HG02678 (cell line): ENCODE measurements around the gene RANBP9.

ENCODE experiments used
- ATAC-seq: cut with Tn5 transposase; IDR thresholded peaks from one replicate; pipeline ENCODE4 v1.9.1; 2021; ENCODE audit warnings: mild to moderate bottlenecking, moderate library complexity; ENCODE audit not compliant: unreplicated experiment

Gene RANBP9

DNA sequence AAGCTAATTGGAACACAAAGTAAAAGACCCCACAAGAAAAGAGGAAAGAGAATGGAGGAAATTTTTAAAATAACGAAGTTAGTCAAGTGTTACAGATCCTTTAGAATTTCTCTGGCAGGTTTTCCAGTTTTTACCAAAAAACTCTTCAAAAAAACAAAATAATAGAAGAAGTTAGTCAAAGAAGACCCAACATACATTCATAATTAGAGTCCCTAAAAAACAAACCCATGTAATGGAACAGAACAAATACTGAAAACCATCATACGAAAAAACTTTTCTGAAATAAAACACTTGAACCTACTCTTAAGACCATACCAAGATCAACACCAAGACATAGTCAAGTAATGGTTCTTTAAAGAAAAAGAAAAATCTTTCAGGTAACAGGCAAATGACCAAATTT, 31.6 kb downstream of the RANBP9 start:
- no peak for ATAC-seq

DNA sequence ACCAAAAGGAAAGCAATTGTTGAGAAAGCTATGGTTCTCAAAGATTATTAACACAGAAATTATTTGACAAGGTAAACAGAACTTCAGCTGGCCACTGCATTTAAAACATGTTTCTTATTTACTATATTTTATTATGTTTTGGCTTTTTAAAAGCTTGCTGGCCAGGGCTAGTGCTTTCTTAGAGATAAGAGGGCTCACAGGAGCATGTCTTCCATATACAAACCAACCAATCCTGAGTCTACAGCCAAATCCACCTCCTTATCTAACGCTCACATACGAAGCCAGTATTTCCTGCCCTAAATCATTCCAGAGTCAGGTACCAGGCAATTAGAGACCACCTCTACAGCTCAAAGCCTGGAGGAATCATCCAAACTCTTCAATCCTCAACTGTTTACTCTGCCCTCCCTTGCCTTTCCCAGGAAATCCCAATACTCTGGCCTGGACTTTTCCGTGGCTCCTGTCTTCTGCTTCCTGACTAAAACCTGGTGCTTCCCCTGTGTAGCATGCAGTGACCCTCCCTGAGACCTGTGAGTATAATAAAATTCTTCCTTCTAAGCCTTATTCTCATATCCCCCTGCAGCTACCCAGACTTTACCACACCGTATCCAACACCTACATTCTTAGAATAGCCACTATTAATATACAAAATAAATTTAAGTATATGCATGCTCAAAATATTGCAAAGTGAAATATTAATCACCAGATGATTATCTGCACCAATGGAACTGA, 33.2 kb downstream of the RANBP9 start:
- ATAC-seq: no peak

DNA sequence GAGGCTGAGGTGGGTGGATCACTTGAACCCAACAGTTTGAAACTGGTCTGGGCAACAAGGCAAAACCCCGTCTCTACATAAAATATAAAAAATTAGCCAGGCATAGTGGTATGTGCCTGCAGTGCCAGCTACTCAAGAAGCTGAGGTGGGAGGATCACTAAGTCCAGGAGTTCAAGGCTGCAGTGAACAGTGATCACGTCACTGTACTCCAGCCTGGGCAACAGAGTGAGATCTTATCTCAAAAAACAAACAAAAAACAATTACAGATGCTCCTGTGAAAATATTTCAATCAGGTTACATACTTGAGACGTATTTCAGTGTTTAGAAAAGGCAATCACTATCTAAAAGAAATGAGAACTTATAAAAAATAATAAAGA, 33.8 kb downstream of the RANBP9 start:
- ATAC-seq: no peak

DNA sequence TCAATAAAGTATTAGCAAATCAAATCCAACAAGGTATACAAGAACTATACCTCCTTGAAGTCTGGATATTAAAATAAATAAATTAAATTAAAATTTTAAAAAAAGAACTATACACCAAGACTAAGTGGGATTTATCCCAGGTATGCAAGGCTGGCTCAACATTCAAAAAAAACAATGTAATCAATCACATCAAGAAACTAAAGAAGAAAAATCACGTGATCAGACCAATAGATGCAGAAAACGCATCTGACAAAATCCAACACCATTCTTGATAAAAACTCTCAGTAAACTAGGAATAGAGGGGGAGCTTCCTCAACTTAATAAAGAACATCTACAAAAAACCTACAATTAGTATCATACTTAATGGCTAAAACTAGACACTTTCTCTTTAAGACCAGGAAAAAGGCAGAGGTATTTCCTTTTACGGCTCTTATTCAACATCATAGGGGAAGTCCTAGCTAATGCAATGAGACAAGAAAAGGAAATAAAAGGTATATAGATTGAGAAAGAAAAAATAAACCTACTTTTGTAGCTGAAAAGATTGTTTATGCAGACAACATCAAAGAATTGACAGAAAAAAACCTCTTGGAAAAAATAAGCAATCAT, 35.0 kb downstream of the RANBP9 start:
- ATAC-seq: no peak

DNA sequence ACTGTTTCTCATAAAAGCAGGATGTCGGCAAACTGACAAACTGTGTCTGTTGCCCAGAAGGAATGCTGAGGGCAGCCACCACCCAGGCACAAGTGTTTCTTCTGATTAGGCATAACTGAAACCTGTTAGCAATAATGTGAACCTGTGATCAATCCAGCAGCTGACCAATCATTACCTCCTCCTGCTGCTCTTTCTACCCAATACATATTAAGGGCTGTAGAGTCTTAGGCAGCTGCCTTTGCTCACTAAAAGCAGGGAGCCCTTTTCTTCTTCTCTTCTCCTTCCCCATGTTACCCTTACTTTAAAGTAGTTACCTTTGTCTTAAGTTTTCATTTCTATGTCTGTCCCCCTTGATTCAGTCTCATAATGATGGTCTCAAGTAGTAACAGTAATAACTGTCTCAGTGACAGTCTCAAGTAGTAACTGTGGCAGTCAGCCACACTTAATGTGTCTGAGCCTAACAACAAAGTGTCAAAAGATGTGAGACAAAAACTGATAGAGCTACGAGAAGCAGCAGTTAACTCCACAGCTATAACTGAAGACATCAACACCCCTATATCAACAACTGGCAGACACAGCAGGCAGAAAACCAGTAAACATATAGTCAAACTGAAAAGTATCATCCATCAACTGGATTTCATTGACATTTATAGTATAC, 37.0 kb downstream of the RANBP9 start:
- ATAC-seq: no peak

DNA sequence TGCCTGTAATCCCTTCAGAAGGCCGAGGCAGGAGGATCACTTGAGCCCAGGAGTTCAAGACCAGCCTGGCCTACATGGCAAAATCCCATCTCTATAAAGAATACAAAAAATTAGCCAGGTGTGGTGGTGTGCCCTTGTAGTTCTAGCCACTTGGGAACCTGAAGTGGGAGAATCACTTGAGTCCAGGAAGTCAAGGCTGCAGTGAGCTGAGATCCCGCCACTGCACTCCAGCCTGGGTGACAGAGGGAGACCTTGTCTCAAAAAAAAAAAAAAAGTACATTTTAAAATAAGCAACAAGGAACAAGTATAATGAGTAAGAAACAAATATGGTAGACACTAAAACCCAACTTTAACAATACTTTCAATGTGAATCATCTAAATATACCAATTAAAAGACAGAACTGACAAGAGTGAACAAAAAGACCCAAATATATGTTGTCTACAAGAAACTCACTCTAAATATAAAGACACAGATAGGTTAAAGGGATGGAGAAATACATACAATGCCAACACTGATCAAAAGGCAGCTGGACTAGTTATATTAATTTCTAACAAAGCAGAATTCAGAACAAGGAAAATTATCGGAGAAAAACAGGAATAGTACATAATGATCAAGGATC, 37.7 kb downstream of the RANBP9 start:
- no peak for ATAC-seq

DNA sequence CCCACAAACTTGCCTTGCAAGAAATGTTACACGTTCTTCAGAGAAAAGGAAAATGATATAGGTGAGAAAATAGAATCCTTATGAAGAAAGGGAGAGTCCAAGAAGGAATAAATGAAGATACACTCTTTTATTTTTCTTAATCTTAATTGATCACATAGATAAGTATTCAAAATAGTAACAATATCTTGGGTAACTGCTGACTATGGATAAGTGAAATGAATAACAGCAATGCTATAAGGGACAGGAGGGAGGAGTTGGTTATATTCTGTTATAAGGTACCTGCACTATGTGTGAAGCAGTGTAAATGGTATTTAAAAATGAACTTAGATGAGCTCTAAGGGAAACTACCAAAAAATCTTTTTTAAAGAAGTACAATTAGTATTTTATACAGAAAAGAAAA, 38.3 kb downstream of the RANBP9 start:
- ATAC-seq: no peak

DNA sequence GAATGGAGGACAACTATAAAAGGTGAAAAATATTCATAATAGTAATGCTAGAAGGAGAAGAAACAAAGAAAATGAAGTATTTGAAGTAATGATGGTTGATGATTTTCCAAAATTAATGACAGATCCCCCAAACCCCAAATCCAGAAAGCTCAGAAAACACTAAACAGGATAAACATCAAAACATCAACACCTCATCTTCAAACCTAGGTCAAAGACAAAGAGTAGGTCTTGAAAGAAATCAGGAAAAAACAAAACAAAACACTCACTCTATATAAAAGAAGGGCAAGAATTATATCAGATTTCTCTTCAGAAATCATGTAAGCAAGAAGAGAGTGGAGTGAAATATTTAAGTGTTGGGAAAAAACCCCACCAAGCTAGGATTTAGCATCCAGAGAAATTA, 38.7 kb downstream of the RANBP9 start:
- no peak for ATAC-seq

DNA sequence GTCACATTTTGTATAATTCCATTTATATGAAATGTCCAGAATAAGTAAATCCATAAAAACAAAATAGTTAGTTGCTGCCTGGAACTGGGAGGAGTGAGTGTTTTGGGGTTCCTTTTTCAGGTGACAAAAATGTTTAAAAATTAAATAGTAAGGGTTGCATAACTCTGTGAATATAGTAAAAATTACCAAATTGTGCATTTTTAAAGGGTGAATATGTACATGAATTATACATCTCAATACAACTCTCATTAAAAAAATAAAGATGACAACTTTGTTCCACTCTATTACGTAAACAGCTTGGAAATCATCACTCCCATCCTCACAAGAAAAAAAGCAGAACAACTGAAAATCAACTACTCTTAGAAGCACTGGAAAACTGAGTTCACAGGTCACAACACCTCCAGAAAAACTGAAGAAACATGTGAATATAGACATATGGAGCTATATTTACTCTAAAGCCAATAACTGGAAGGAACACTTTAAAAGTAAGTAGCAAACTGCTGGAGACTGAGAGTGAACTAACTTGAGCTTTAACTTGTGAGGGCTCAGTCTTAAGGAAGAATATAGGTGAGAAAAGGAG, 40.0 kb downstream of the RANBP9 start:
- no peak for ATAC-seq

DNA sequence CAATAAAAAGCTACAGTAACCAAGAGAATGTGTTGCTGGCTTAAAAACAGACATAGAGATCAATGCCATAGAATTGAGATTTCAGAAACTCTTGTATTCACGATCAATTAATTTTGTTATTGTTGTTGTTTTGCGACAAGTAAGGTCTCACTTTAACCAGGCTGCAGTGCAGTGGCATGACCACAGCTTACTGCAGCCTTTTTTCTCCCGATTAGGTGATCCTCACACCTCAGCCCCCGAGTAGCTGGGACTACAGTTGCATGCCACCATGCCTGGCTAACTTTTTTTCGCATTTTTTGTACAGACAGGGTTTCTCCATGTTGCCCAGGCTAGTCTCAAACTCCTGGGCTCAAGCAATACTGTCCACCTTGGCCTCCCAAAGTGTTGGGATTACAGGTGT, 42.2 kb downstream of the RANBP9 start:
- no peak for ATAC-seq

DNA sequence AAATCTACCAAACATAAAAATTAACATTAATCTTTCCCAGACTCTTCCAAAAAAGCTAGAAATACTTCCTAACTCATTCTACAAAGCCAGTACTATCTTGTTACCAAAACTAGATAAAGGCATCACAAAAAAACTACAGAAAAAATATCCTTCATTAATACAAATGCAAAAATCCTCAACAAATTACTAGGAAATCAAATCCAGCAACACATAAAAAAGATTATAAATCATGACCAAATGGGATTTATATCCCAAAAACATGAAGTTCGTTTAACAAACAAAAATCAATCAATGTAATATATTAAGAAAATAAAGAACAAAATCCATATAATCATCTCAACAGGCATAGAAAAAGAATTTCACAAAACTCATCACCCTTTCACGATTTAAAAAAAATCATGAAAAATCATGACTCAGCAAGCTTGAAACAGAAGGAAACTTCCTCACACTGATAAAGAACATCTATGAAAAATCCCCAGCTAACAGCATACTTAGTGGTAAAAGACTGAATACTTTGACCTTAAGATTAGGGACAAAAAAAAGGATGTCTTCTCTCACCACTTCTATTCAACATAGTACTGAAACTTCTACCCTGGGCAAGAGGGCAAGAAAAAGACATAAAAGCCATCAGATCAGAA, 43.2 kb downstream of the RANBP9 start:
- ATAC-seq: no peak

DNA sequence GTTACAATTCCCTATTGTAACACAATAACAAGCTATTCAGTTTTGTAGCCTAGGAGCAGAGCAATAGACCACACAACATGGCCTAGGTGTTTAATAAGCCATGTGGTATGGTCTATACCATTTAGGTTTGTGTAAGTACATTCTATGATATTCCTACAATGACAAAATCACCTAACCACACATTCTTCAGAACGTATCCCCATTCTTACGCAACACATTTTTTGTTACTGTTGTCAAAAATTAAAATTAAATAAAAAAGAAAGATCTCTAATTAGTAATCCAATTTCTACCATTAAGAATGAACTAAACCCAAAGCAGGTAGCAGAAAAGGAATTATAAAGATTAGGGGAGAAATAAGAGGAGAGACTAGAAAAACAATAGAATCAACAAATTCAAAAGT, 44.0 kb downstream of the RANBP9 start:
- no peak for ATAC-seq

DNA sequence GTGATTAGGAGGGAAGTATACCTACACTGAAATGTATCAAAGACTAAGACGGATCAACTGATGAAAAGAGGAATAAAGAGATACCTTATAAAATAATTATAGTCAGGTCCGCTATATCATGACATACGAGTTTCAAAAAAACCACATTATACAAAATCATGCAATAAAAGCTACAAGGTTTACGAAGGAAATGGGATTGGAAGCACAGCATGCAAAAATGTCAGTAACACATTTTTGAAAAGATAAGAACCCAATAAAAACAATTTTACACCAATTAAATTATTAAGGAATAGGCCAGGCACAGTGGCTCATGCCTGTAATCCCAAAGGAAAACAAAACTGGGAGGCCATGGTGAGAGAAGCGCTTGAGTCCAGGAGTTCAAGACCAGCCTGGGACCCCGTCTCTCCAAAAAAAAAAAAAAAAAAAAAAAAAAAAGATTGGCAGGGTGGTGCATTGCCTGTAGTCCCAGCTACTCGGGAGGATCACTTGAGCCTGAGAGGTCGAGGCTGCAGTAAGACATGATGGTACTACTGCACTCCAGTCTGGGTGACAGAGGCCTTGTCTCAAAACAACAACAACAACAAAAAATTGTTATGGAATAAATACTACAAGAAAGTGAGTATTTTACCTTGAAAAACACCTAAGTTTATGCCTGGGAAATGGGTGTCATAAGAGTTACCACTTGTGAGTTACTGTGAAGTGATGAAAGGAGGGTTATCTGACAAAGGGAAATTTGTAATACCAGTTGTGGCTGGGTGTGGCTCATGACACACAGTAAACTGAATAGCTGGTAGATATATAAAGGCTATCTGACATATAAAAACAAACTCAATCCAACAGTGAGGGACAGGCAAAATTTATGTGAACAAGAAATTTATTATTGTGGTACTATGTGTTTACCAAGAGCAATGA, 45.2 kb downstream of the RANBP9 start:
- no peak for ATAC-seq

DNA sequence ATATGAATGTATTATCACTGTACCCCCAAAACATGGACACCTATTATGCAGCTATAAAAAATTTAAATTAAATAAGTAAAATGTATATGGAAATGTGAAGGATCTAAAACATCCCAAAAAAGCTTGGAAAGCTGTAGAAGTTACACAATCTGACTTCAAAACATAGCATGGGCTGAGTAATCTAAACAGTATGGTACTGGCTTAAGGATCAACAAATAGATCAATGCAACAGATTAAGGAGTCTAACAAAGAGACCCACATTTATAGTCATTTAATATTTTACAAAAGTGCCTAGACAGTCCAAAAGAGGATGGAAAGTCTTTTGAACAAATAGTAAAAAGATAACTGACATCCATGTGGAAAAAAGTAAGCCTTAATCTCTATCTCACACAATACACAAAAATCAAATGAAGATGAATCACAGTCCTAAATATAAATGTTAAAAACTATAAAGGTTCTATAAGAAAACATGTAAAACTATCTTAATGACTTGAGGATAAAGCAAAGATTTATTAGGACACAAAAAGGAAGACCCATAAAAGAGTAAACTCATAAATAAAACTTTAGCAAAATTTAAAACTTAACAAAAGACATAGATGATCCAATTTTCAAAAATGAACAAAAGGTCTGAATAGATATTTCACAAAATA, 46.8 kb downstream of the RANBP9 start:
- no peak for ATAC-seq

DNA sequence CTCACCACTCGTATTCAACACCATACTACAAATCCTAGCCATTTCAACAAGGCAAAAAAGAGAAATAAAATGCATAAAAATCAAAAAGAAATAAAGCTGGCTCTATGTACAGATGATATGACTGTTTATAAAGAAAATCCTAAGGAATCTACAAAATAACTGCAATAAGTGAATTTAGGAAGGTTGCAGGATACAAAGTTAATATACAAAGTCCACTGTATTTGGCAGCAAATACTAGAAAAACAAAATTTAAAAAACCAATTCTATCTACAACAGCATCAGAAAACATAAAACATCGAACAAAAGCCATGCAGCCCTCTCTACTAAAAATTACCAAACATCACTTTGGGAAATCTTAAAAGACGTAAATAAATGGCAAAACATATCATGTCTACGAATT, 47.6 kb downstream of the RANBP9 start:
- ATAC-seq: no peak

DNA sequence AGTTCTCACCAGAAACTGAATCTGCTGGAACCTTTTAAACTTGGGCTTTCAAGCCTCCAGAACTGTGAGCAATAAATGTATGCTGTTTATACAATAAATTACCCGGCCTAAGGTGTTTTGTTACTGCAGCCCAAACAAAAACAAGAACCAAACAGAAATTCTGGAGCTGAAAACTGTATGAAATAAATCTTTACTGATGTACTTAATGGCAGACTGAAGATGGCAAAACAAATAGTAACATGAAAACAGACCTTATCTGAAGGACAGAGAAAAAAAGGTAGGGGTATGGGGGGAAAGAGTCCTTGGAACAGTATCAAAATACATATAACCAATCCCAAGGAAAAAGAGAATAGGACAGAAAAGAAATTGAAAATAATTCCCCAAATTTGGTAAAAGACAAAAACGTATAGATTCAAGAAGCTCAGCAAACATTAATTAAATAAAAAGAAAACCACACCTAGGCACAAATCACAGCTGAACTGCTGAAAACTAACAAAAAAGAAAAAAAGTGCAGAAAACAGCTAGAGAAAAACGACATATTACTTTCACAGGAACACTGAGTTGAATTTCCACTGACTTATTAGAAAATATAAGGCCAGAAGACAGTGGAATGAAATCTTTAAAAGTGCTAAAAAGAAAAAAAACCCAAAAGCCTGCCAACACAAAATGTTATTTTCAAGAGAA, 48.8 kb downstream of the RANBP9 start:
- ATAC-seq: no peak

DNA sequence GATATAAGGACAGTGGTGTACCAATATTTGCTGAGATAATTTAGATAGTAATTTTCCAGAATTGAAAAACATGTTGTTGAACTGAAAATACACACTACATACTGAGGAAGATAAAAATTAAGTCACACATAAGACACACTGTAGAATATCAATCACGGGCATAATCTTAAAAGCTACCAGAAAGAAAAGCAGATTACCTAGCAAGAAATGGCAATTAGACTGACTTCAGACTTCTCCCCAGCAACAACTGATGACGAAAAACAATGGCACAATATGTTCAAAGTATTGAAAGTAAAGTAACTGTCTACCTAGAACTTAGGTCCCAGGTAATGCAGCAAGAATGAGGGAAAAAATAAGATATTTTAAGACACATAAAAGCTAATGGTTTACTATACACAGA, 50.0 kb downstream of the RANBP9 start:
- ATAC-seq: no peak

DNA sequence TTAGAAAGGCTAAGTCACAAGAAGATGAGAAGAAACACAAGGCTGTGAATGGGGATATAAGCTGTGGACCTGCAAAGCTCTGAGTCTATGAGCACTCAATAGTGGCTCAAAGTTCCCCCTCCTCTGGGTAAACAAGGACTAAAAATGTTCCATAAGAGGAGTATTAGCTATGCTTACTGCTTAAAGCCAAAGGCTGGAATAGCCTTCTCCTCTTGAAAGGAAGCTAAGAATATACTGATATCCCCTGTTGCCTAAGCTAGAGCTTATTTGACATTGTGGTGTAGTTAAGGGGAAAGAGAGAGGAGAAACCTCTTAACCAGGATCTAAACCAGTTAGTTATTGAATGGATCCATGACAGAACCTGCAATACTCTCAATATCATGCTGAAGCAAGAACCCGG, 50.7 kb downstream of the RANBP9 start:
- no peak for ATAC-seq

DNA sequence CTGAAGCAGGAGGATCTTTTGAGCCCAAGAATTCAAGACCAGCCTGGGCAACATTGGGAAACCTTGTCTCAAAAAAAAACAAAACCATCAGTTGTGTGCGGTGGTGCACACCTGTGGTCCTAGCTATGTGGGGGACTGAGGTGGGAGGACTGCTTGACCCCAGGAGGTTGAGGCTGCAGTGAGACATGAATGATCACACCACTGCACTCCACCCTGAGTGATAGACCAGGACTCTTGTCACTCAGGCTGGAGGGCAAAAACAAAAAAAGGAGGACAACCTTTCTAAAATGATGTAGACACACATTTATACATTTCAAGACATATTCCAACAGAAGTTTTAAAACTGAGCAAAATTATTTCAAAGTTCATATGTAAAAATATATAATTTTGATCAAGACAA, 51.4 kb downstream of the RANBP9 start:
- no peak for ATAC-seq
